Gastroesophageal sphincter (tissue), 4 donors: Measurements from ENCODE around the gene CHST12. TPM values are rescaled to one million over a fixed set of nuclear protein-coding genes. Genes with fewer than 3 reads are reported as not detected.

Experiments used
- ATAC-seq: fragments of 150-250 bp; one replicate; pipeline ENCODE4 v1.9.1; 2016; ENCODE audit warnings: mild to moderate bottlenecking, moderate library complexity
- H3K27ac ChIP-seq, 4 donors: fragments of 200-600 bp; sonication (generic) in 3 of 4; 1 replicate in 3 of 4; 2 replicates in 1 of 4; pipeline ENCODE4 v1.5.1; 2016 to 2019
- H3K27me3 ChIP-seq: fragments of 200-600 bp; sonication (generic); one replicate; pipeline ENCODE4 v1.5.1; 2019
- H3K36me3 ChIP-seq, 2 donors: fragments of 200-600 bp; sonication (generic); one replicate each; pipeline ENCODE4 v1.5.1; 2019; ENCODE audit warnings: control low read depth in 1 of 2
- H3K4me1 ChIP-seq, 3 donors: fragments of 200-600 bp; sonication (generic); 1 replicate in 2 of 3; 2 replicates in 1 of 3; pipeline ENCODE4 v1.5.1; 2016 to 2019; ENCODE audit warnings: control low read depth in 2 of 3
- H3K4me3 ChIP-seq, 2 donors: fragments of 200-600 bp; sonication (generic); one replicate each; pipeline ENCODE4 v1.5.1; 2019; ENCODE audit warnings: mild to moderate bottlenecking in 1 of 2, moderate library complexity in 1 of 2
- H3K9me3 ChIP-seq, 3 donors: fragments of 200-600 bp; sonication (generic); one replicate each; pipeline ENCODE4 v1.5.1; 2017 to 2019; ENCODE audit warnings: control low read depth in 2 of 3
- EP300 ChIP-seq: sonication (generic); formaldehyde crosslinking; IDR thresholded peaks from one replicate; pipeline ENCODE4 v1.6.1; 2017; ENCODE audit warnings: antibody characterized with exemption, mild to moderate bottlenecking
- POLR2A ChIP-seq, 2 donors: fragments of 450-650 bp; IDR thresholded peaks; one replicate each; pipeline ENCODE4 v1.6.1; 2017; ENCODE audit warnings: antibody characterized with exemption in 2 of 2, mild to moderate bottlenecking in 2 of 2, moderate library complexity in 1 of 2
- POLR2AphosphoS5 ChIP-seq: sonication (generic); formaldehyde crosslinking; IDR thresholded peaks from one replicate; pipeline ENCODE4 v1.6.1; 2017; ENCODE audit warnings: antibody characterized with exemption
- WGBS, 2 donors: methylation state at CpG; one replicate each; pipeline ENCODE4 v1.1.5; 2018; ENCODE audit warnings: low coverage in 1 of 2; 5-methylcytosine and 5-hydroxymethylcytosine counted together
- total RNA-seq, 4 donors: library from RNA; depleted of rRNA; stranded (reverse); fragments of >200 nt; gene quantifications; one replicate each; pipeline ENCODE4 v1.1.0, GENCODE V29; 2016
- TF ChIP-seq, protein P1 (sequence below), 4 experiments: fragments of 200-600 bp in 2 of 4; fragments of 450-650 bp in 2 of 4; sonication (generic) in 1 of 4; IDR thresholded peaks; one replicate each; pipeline ENCODE4 v1.5.1; 2017 to 2019; ENCODE audit warnings: antibody characterized with exemption in 4 of 4, mild to moderate bottlenecking in 2 of 4, moderate library complexity in 2 of 4

Gene CHST12
- total RNA-seq, 4 donors from 2014 or later, result 8.3 to 18.3 (median 13.4) TPM

DNA sequence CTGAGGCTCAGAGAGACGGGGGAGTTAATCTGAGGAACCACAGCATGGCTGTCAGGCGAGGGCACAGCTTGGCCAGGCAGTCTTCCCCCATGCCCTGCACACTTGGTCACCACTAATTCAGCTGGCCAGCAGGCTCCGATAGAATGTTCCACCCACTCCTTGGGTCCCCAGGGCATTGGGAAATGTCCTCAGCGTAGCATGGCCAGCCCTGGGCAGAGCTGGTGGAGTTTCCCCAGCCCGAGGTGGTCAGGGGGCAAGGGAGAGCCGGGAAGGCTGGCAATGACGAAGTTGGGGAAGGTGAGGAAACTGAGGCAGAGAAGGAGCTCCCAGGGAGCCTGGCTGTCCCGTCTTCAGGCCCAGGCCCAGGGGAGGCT is 84.8 kb downstream of the CHST12 start:
- peaks cover 58% of the 10 kb centered on the region for H3K27me3 ChIP-seq
- H3K36me3 ChIP-seq, result no peaks in the 10 kb centered on the region
- ATAC-seq, result peak; percentile 77
- peak; percentile 12 for TF ChIP-seq POLR2AphosphoS5
- TF ChIP-seq, protein P1, sequence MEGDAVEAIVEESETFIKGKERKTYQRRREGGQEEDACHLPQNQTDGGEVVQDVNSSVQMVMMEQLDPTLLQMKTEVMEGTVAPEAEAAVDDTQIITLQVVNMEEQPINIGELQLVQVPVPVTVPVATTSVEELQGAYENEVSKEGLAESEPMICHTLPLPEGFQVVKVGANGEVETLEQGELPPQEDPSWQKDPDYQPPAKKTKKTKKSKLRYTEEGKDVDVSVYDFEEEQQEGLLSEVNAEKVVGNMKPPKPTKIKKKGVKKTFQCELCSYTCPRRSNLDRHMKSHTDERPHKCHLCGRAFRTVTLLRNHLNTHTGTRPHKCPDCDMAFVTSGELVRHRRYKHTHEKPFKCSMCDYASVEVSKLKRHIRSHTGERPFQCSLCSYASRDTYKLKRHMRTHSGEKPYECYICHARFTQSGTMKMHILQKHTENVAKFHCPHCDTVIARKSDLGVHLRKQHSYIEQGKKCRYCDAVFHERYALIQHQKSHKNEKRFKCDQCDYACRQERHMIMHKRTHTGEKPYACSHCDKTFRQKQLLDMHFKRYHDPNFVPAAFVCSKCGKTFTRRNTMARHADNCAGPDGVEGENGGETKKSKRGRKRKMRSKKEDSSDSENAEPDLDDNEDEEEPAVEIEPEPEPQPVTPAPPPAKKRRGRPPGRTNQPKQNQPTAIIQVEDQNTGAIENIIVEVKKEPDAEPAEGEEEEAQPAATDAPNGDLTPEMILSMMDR (IDR thresholded peaks at IDR 0.05), result no peak
- TF ChIP-seq EP300, result no peak
- H3K4me3 ChIP-seq, result no peak overlapping the region
- H3K27ac ChIP-seq, result peak overlapping the region in 3 of 4 donors; percentile 49 to 64 (median 57)
- H3K9me3 ChIP-seq, result peaks cover 0 to 7% (median 0%) of the 10 kb centered on the region in 3 donors
- WGBS, 2 donors, result 33% methylated on average over 3 of the region's 8 CpGs; no CpG with 5 or more reads in 1 of the 2 donors
- peaks cover 0 to 35% (median 22%) of the 10 kb centered on the region in 3 donors for H3K4me1 ChIP-seq

DNA sequence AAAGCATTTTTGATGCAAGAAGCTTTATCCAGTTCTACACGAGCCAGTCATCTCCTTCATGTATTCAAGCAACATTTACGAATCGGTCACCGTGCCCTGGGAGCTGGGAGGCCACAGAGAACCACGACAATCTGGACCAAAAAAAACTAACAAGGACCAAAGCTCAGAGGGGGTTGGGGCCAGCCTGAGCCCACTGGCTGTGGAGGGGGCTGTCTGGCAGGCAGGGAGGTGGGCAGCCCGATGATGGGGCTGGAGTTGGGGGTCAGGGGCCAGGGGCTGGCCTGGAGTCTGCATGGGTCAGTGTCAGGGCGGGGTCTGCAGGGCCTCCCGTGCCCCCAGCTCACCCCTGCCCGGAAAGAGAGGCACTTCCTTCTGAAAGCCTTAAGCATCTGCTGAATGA is 85.3 kb downstream of the CHST12 start:
- H3K27ac ChIP-seq, result peak overlapping the region in 3 of 4 donors; percentile 49 to 64 (median 57)

DNA sequence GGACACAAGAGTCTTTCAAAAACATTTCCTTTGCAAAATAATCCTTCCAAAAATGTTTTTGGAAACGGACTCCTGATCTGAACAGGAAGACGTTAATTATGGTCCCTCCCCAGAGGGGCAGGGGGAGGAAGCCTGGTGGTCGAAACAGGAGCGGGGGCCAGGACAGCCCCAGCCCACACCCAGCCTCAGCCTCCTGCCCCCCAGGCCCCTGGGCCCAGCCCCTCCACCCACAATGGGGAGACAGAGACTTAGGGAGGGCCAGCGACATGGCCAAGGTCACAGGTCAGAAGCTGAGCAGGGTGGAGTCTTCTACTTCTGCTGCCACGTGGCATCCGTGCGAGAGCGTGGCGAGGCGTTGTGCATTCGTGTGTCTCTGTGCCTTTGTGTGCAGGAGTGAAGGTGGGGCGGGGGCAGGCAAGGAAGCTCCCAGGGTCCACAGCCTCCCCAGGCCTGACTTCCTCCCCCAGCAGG is 86.8 kb downstream of the CHST12 start:
- peak overlapping the region in 3 of 4 donors; percentile 49 to 66 (median 64) for H3K27ac ChIP-seq
- no CpG with 5 or more reads among the region's 13 CpGs for WGBS, 2 donors

More for the DNA sequence above, 85.3 kb downstream of the CHST12 start:
- H3K4me3 ChIP-seq, result no peak overlapping the region
- H3K4me1 ChIP-seq, result peaks cover 0 to 39% (median 22%) of the 10 kb centered on the region in 3 donors
- H3K36me3 ChIP-seq, result no peaks in the 10 kb centered on the region
- H3K9me3 ChIP-seq, result peaks cover 0 to 3% (median 0%) of the 10 kb centered on the region in 3 donors
- TF ChIP-seq EP300, result no peak
- TF ChIP-seq, protein P1 (IDR thresholded peaks at IDR 0.05), result no peak
- TF ChIP-seq POLR2AphosphoS5, result no peak
- no peak for TF ChIP-seq POLR2A (IDR thresholded peaks at IDR 0.05)
- H3K27me3 ChIP-seq, result peaks cover 58% of the 10 kb centered on the region
- ATAC-seq, result peak; percentile 16
- WGBS, 2 donors, result 9 to 18% methylated on average over 4 to 7 of the region's 9 CpGs

DNA sequence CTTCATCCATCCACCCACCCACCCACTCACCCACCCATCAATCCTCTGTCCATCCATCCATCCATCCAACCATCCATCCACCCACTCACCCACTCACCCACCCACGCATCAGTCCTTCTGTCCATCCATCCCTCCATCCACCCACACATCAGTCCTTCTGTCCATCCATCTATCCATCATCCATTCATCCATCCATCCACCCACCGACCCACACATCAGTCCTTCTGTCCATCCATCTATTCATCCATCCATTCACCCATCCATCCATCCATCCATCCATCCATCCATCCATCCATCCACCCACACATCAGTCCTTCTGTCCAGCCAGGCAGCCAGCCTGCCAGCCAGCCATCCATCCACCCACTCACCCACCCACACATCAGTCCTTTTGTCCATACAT is 88.6 kb downstream of the CHST12 start:
- Histone ChIP-seq H3K27ac (no peak overlapping the region), H3K27me3 (peaks cover 59% of the 10 kb centered on the region), H3K4me3 (no peak overlapping the region), H3K4me1 (peaks cover 0 to 53% (median 22%) of the 10 kb centered on the region in 3 donors), H3K9me3 (no peaks in the 10 kb centered on the region), H3K36me3 (no peaks in the 10 kb centered on the region)
- WGBS, 2 donors, result 96 to 100% methylated on average over 2 of the region's 2 CpGs
- TF ChIP-seq POLR2AphosphoS5 (no peak), POLR2A (IDR thresholded peaks at IDR 0.05) (no peak), EP300 (no peak)
- TF ChIP-seq, protein P1 (IDR thresholded peaks at IDR 0.05), result no peak
- ATAC-seq, result no peak

More for the DNA sequence above, 86.8 kb downstream of the CHST12 start:
- no peak for ATAC-seq
- H3K27me3 ChIP-seq, result peaks cover 59% of the 10 kb centered on the region
- H3K4me1 ChIP-seq, result peaks cover 0 to 53% (median 22%) of the 10 kb centered on the region in 3 donors
- TF ChIP-seq, protein P1 (IDR thresholded peaks at IDR 0.05), result no peak
- no peak for TF ChIP-seq EP300
- TF ChIP-seq POLR2AphosphoS5, result no peak
- TF ChIP-seq POLR2A (IDR thresholded peaks at IDR 0.05), result no peak
- no peak overlapping the region for H3K4me3 ChIP-seq
- no peaks in the 10 kb centered on the region for H3K9me3 ChIP-seq
- H3K36me3 ChIP-seq, result no peaks in the 10 kb centered on the region
